CD4-positive, alpha-beta T cell (primary cell): Measurements from ENCODE around the gene TSPAN18. TPM values are rescaled to one million over a fixed set of nuclear protein-coding genes. Genes with fewer than 3 reads are reported as not detected.

ENCODE experiments used
- ATAC-seq: fragments of 200-7000 bp; cut with Tn5 transposase; one replicate; pipeline ENCODE4 v1.10.0; 2022; ENCODE audit warnings: mild to moderate bottlenecking; ENCODE audit not compliant: poor library complexity
- CTCF ChIA-PET: fragments of 350-600 bp; sonication (Branson Sonifier 250); formaldehyde crosslinking; loops from one replicate; lab custom pipeline; 2021; ENCODE audit warnings: antibody characterized with exemption, inconsistent platforms; lab: Charles Lee
- POLR2A ChIA-PET: fragments of 350-600 bp; sonication (Branson Sonifier 250); formaldehyde crosslinking; loops from one replicate; lab custom pipeline; 2021; ENCODE audit warnings: antibody characterized with exemption, inconsistent platforms; lab: Charles Lee
- DNase-seq, 14 experiments: peaks; one replicate each; pipeline ENCODE4 v3.0.0-alpha.2; 2013 to 2020; ENCODE audit warnings: mixed read lengths in 2 of 14
- H3K27ac ChIP-seq, 2 donors: one replicate each; pipeline versions ENCODE4 v1.5.1 to v1.7.0; 2013; ENCODE audit warnings: low read length in 2 of 2, low read depth in 1 of 2, mild to moderate bottlenecking in 1 of 2
- H3K27me3 ChIP-seq, 2 experiments: 1 replicate in 1 of 2; 2 replicates in 1 of 2; pipeline versions ENCODE4 v1.6.1 to v1.7.0; 2013; ENCODE audit warnings: low read length in 2 of 2, control low read depth in 1 of 2, mild to moderate bottlenecking in 1 of 2, moderate library complexity in 1 of 2; ENCODE audit not compliant: insufficient read depth in 2 of 2, control insufficient read depth in 1 of 2
- H3K36me3 ChIP-seq: one replicate; pipeline ENCODE4 v1.6.1; 2013; ENCODE audit warnings: low read length, control low read depth; ENCODE audit not compliant: insufficient read depth
- H3K4me1 ChIP-seq: one replicate; pipeline ENCODE4 v1.6.1; 2013; ENCODE audit warnings: low read length, control low read depth; ENCODE audit not compliant: insufficient read depth
- H3K4me3 ChIP-seq: one replicate; pipeline ENCODE4 v1.5.1; 2013; ENCODE audit warnings: mild to moderate bottlenecking, low read length, moderate library complexity
- H3K9me3 ChIP-seq, 2 experiments: 1 replicate in 1 of 2; 2 replicates in 1 of 2; pipeline versions ENCODE4 v1.6.1 to v1.7.0; 2013; ENCODE audit warnings: low read length in 2 of 2, mild to moderate bottlenecking in 2 of 2, control low read depth in 1 of 2, moderate library complexity in 1 of 2; ENCODE audit not compliant: control insufficient read depth in 1 of 2, insufficient read depth in 1 of 2
- H3K27ac Mint-ChIP-seq: one replicate; pipeline ENCODE4 v1.8.0; 2020; ENCODE audit warnings: mixed read lengths
- H3K27me3 Mint-ChIP-seq: one replicate; pipeline ENCODE4 v1.8.0; 2021; ENCODE audit warnings: mixed read lengths
- H3K36me3 Mint-ChIP-seq: one replicate; pipeline ENCODE4 v1.8.0; 2021; ENCODE audit warnings: low read depth, mixed read lengths
- H3K4me1 Mint-ChIP-seq: one replicate; pipeline ENCODE4 v1.8.0; 2021; ENCODE audit warnings: low read depth, mixed read lengths
- H3K4me3 Mint-ChIP-seq: one replicate; pipeline ENCODE4 v1.8.0; 2020; ENCODE audit warnings: mild to moderate bottlenecking, mixed read lengths
- H3K9me3 Mint-ChIP-seq: one replicate; pipeline ENCODE4 v1.8.0; 2020; ENCODE audit warnings: mixed read lengths
- CTCF ChIP-seq: fragments of 200-600 bp; IDR thresholded peaks from one replicate; pipeline ENCODE4 v1.8.0; 2022; ENCODE audit warnings: antibody characterized with exemption, mild to moderate bottlenecking
- intact Hi-C, 2 experiments: fragments of 100-400 bp; cut with DNase I in 1 of 2; cut with micrococcal nuclease in 1 of 2; formaldehyde crosslinking; loops; one replicate each; pipeline versions ENCODE4 v1.15.1 to v1.9.0; 2023 to 2025; cut with DNase I, micrococcal nuclease
- total RNA-seq, 174 experiments: library from RNA in 2 of 174; stranded (reverse) in 2 of 174; gene quantifications; one replicate each; pipeline ENCODE4 v1.2.3 and lab custom pipeline; 2021 to 2026

The TSPAN18 gene
- total RNA-seq, 2 experiments from 2014 or later = 23.0 to 25.3 TPM

DNA sequence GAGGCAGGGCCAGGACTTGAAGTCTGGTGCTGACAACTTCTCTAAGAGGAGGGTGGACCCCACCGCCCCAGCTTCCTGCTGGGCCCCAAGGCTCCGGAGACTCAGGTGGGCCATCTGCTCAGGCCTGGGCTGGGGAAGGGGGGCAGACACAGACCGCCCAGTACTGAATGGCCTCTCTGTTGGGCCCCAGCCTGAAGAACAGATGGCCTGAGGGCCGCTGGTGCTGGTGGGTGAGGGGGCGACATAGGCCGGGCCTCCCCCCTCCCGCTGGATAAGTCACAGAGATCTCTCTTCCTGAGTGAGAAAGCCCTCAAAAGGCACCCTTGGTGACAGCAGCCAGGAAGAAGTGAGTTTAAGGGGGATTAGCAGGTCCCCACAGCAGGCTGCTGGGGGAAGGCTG lies 236.4 kb downstream of the TSPAN18 start:
- Mint-ChIP-seq H3K9me3 (no peaks in the 10 kb centered on the region), H3K27ac (no peak overlapping the region), H3K36me3 (no peaks in the 10 kb centered on the region), H3K27me3 (no peaks in the 10 kb centered on the region), H3K4me1 (no peaks in the 10 kb centered on the region), H3K4me3 (no peak overlapping the region)
- TF ChIP-seq CTCF = no peak
- no peaks in the 10 kb centered on the region for H3K9me3 ChIP-seq
- DNase-seq (no peak), ATAC-seq (no peak)
- CTCF ChIA-PET = no interaction called here
- intact Hi-C loops = no loop called here
- no peaks in the 10 kb centered on the region for H3K27me3 ChIP-seq
- no peak overlapping the region for H3K4me3 ChIP-seq
- H3K4me1 ChIP-seq = no peaks in the 10 kb centered on the region
- POLR2A ChIA-PET = no interaction called here
- H3K27ac ChIP-seq = no peak overlapping the region
- H3K36me3 ChIP-seq = no peaks in the 10 kb centered on the region

DNA sequence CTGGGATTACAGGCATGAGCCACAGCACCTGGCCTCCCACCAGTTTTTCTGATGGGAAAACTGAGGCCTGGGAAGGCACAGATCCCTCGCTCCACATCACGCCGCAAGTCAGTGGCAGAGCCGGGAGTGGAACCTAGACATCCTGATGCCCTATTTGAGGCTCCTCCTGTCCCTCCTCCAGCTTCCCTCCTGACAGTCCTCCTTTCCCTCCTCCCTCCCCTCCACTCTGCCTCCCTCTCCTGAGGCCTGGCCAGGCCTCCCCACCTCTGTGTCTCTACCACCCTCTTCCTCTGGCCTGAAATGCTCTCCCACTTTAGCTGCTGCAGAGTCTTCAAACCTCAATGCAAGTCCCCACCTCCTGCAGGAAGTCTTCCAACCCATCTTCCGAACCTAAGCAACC lies 237.2 kb downstream of the TSPAN18 start:
- Mint-ChIP-seq H3K27ac (no peak overlapping the region), H3K4me1 (no peaks in the 10 kb centered on the region), H3K4me3 (no peak overlapping the region), H3K36me3 (no peaks in the 10 kb centered on the region), H3K9me3 (no peaks in the 10 kb centered on the region), H3K27me3 (no peaks in the 10 kb centered on the region)
- no peak overlapping the region for H3K4me3 ChIP-seq
- ATAC-seq = no peak
- no peak for TF ChIP-seq CTCF
- H3K4me1 ChIP-seq = no peaks in the 10 kb centered on the region
- intact Hi-C loops = no loop called here
- no peaks in the 10 kb centered on the region for H3K27me3 ChIP-seq
- H3K27ac ChIP-seq = no peak overlapping the region
- H3K9me3 ChIP-seq = no peaks in the 10 kb centered on the region
- H3K36me3 ChIP-seq = no peaks in the 10 kb centered on the region
- CTCF ChIA-PET = no interaction called here
- POLR2A ChIA-PET = no interaction called here
- no peak for DNase-seq

DNA sequence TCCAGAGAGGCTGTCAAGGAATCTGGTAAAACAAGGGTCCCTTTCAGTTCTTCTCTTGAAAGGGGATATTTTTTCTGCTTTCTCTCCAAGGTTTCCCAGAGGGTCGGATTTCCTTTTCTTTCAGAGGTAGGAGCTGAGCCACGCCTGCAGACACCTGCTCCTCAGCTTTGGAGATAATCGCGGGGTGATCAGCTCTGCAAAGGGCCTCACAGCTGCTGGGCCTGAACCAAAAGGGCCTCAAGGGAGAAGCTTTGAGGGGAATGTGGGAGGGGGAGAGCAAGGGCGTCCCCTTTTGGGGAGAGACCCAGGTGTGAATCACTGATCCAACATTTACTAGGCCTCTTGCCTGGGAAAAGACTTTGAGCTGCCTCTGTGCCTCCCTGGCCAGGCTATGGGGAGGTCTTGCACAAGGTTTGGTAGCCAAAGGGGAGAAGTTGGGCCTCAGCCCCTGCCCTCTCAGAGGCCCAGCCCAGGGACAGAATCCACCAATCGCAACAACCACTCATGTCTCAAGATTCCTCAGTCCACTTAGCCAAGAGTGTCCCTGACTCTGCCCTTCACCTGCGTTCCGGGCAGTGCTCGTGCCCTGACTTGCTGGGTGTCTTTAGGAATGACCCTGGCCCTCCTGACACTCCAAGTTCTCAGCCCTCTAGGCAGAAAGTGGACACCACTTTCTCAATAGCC lies 237.9 kb downstream of the TSPAN18 start:
- Mint-ChIP-seq H3K36me3 (no peaks in the 10 kb centered on the region), H3K27ac (no peak overlapping the region), H3K27me3 (no peaks in the 10 kb centered on the region), H3K4me3 (no peak overlapping the region), H3K4me1 (no peaks in the 10 kb centered on the region), H3K9me3 (no peaks in the 10 kb centered on the region)
- intact Hi-C loops = no loop called here
- DNase-seq (no peak), ATAC-seq (no peak)
- H3K27me3 ChIP-seq = no peaks in the 10 kb centered on the region
- POLR2A ChIA-PET = no interaction called here
- no peaks in the 10 kb centered on the region for H3K9me3 ChIP-seq
- H3K4me1 ChIP-seq = no peaks in the 10 kb centered on the region
- CTCF ChIA-PET = no interaction called here
- H3K4me3 ChIP-seq = no peak overlapping the region
- TF ChIP-seq CTCF = no peak
- H3K36me3 ChIP-seq = no peaks in the 10 kb centered on the region
- H3K27ac ChIP-seq = no peak overlapping the region
